GM19397 (cell line): ENCODE results near the gene C22orf15.

ENCODE experiments used
- ATAC-seq: cut with Tn5 transposase; IDR thresholded peaks from one replicate; pipeline ENCODE4 v1.9.1; 2021; ENCODE audit warnings: mild to moderate bottlenecking, moderate library complexity; ENCODE audit not compliant: unreplicated experiment

Gene C22orf15

DNA sequence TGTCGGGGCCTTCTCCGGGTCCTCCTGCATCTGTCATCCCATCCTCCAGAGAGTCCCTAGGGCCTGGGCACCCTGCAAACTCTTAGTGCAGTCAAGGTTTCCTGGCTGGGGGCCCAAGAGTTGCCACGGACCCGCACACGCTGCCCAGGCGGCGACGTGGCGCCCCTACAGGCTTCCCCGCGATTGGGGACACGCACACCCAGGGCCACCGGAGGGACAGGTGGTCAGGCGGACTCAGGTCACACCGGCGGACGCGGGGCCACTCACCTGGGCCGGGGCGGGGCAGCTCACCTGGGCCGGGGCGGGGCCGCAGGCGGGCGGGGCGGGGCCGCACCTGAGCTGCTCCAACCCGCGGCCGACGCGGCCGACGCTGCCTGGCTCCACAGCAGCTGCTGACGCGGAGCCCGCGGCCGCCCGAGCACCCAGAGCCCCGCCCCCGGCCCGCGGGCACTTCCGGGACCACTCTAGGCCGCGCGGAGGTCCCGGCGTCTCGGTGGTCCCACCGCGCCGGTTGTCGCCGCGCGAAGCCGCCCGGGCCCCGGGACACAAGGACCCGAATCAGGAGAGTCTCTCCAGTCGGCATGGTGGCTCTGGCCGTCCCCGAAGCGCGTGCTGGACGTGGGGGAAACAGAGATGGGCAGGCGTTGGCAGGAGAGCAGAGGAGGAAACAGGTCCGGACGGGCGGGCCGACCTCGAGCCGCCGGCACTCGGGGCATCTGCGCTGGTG, 11.9 kb upstream of the C22orf15 start, which contains the start of gene ZNF70:
TSS of gene ZNF70 (minus strand) at position 399 of the 727 bp plus-strand sequence. CDS start 5,972 bp downstream, outside the sequence.
- ATAC-seq = peak; percentile 77

DNA sequence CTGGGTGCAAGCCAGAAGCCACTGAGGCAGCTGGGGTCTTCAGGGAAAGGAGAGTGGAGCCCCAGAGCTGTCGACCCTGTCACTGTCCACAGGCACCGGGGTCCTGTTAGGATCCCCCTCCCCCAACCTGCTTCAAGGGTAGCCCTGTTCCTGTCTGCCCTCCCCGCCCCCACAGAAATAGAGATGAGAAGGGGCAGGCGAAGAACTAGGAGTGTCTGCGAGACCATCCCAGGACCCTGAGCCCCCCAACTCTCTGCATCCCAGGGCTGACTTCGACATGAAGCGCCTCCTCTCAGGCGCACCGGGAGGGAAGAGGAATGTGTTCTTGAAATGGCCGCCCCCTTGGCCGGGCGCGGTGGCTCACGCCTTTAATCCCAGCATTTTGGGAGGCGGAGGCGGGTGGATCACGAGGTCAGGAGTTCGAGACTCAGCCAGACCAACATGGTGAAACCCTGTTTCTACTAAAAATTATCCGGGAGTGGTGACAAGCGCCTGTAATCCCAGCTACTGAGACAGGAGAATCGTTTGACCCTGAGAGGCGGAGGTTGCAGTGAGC, 11.3 kb upstream of the C22orf15 start:
- peak; percentile 2 for ATAC-seq

DNA sequence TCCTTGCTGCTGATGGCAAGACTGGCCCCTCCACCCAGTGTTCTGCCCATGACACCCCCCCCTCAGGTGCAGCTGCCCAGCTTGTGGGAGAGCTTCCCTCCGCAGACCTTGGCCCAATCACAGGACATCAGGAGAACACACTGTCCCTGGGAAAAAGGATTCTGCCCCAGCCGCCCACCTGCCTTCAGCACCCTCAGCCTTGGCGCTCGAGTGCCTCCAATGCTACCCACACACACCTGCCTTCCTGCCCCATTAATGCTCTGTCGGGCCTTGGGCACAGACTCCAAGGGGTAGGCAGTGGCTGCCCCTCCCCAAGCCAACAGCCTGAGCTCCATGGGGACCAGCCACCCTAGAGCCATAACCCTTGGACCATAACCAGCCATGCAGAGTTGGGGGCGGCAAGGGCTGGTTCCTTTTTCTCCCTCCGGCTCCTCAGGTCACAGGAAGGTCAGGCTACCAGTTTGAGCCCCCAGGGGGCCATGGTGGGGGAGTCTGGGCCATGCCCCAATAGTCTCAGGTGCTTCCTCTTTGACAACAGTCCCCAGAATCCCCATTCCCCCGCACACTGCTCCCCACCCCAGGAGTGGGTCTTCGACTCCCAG, 10.6 kb upstream of the C22orf15 start:
- ATAC-seq = no peak

DNA sequence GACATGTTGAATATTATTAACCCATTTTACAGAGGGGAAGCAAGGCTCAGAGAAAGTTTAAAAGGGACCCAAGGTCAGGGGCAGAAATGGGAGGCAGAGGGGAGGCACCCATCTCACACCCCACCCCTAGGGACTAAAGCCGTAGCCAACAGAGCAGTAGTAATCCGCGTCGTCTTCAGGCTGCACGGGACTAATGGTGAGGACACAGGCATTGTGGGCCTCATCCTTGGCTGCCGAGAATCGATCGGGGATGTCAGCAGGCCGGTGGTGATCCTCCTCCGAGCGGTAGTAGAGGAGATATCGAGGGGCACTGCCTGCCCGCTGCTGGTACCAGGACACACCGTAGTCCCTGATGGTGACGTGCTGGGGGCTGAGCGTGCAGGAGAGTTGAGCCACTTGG, 10.0 kb upstream of the C22orf15 start:
- no peak for ATAC-seq

DNA sequence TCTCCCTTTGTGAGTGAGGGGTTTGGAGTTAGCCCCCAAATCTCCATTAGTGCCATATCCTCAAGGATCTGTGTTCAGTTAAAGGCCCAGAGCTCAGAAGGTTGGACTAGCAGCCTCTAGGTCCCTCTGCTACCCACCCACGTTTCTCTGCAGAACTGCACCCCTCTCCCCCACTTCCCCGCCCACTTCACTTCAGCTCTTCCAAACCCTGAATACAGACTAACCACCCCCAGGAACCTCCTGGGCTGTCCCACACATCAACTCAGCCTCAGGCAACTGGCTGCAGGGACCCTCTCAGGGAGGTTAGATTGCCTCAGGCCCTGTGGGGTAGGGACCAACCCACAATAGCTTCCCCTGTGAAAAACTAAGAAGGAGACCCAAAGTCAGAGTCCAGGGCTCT, 9.4 kb upstream of the C22orf15 start:
- ATAC-seq = no peak

DNA sequence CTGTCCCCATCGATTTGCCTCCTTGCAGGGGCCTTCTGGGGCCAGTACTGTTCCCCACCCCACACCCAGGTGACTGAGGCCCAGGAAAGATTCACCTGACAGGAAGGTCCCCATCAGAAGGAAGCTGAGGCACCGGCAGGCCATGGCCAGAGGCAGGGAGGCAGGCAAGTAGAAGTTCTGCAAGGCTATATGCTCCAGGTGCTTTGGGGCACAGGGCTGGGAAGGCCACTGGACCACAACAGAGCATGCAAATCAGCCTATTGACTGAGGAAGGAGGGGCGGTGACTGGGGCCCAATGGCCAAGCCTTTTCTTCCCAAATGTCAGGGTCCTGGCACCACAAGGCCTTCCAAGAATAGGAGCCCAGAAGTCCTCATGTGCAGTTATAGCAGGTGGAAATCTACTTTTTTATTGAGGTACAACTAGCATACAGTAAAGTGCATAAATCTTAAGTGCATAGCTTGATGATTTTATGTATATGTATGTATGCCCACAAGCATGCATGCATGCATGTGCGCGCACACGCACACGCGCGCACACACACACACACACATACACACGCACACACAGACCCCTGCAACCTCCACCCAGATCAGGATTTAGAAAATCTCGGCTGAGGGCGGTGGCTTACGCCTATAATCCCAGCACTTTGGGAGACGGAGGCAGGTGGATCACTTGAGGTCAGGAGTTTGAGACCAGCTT, 8.4 kb upstream of the C22orf15 start, which contains the start of gene VPREB3:
TSS of gene VPREB3 (minus strand) at position 206 of the 700 bp plus-strand sequence. CDS start at position 144, 62 bp downstream.
- no peak for ATAC-seq

DNA sequence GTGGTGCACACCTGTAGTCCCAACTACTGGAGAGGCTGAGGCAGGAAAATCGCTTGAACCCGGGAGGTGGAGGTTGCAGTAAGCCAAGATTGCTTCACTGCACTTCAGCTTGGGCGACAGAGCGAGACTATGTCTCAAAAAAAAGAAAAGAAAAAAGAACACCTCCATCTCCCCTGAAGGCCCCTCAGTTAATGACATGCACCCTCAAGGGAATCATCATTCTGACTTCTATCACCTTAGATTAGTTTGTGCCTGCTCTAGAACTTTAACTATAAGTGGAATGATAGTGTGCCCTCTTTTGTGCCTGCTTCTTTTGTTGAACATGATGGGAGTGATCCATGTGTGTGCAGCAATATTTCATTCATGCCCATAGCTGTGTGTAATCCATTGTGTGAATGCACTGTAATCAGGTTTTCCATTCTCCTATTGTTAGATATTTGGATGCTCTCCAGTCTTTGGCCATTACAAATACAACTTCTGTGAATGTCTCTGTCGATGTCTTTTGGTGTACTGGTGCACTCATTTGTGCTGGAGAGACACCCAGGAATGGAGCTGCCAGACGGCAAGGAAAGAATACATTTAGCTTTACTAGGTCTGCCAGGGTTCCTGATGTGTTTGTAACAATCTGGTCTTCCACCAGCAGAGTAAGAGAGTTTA, 7.7 kb upstream of the C22orf15 start:
- ATAC-seq = no peak

DNA sequence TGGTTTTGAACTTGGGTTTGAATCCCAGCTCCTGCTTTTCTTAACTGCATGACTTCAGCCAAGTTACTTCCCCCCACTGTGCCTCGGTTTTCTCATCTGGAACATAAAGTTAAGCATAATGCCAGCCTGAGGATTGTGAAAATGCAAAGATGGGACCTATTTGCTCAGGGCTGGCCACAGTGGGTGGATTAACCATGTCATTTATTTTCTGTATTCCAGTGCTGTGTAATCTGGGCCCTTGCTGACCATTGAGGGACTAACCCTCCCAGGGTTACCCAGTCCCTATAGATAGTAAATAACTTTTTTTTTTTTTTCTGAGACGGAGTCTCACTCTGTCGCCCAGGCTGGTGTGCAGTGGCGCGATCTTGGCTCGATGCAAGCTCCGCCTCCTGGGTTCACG, 7.1 kb upstream of the C22orf15 start:
- ATAC-seq = no peak

DNA sequence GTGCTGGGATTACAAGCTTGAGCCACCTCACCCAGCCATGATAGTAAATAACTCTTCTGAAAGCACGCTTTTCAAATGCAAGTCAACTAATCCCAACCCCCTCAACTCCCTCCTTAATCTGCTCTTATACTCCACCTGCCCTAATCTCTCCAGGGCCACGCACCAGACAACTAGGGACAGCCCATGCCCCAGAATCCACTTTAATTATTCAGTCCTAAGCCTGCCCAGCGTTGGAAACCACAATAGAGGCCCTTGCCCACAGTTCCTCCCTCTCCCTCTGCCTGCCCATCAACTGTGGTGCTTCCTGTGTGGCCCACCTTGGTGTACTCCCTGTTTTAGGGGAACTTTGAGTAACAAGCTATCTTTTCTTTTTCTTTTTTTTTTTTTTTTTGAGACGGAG, 5.9 kb upstream of the C22orf15 start:
- ATAC-seq = no peak

DNA sequence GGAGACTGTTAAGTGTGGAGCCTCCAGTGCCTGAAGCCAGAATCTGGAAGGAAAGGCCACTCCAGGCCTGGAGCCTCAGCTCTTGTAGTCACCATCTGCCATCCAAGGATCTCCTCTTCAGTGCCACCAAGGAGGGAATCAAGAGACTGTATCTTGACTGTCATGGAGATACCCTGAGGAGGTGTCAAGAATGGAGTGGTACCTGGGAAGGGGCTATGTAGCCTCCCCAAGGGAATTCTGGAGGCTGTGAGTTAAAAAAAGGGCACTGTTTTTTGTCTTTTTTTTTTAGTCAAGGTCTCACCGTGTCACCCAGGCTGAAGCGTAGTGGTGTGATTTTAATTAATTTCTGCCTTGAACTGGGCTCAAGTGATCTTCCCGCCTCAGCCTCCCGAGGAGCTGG, 3.2 kb upstream of the C22orf15 start:
- no peak for ATAC-seq

DNA sequence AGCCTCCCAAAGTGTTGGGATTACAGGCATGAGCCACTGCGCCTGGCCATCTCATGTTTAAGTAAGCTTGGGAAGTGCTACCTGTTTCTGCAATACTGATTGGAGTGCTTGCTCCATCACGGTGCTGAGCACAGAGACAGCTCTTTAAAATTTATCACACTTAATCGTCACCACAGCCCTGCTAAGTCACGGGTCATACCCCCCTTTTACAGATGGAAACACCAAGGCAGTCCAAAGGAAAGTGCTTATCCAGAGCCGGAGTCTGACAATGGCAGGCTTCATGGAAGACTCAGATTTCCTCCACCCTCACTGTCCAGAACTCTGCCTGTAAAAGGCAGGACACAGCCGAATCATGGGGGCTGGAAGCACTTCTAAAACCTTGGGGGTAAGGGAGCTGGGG, 2.7 kb upstream of the C22orf15 start:
- ATAC-seq = no peak

DNA sequence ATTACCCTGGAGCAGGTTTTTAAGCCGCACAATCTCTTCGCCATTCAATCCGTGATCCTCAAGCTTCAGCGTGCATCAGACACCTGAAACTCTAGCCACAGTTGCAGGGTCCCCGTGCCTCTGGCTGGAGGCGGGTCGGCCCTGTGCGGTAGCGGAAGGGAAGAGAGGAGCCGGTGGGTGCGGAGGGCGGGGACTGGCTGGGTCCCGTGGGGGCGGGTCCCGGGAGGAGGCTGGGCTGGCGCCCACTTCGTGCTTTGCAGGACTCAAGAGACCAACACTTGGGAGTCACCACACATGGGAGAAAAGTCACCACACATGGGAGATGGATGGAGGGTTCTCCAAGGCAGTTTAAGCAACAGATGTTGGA, 772 bp downstream of the C22orf15 start:
- ATAC-seq = no peak

DNA sequence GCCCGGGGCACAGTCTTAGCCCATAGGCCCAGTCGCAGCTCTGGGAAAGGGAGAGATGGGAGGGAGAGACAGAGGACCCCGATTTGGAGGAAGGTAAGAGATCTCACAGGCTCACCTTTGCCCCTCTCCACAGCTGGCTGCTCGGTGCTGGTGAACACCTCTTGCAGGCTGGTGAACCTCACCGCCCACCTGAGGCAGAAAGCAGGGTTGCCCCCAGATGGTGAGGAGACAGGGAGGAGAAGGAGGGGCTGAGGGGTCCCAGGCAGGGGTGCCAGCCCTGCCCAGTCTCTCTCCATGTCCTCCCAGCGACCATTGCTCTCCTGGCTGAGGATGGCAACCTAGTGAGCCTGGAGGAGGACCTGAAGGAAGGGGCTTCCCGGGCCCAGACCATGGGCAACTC, 1.2 kb downstream of the C22orf15 start:
- ATAC-seq = no peak

DNA sequence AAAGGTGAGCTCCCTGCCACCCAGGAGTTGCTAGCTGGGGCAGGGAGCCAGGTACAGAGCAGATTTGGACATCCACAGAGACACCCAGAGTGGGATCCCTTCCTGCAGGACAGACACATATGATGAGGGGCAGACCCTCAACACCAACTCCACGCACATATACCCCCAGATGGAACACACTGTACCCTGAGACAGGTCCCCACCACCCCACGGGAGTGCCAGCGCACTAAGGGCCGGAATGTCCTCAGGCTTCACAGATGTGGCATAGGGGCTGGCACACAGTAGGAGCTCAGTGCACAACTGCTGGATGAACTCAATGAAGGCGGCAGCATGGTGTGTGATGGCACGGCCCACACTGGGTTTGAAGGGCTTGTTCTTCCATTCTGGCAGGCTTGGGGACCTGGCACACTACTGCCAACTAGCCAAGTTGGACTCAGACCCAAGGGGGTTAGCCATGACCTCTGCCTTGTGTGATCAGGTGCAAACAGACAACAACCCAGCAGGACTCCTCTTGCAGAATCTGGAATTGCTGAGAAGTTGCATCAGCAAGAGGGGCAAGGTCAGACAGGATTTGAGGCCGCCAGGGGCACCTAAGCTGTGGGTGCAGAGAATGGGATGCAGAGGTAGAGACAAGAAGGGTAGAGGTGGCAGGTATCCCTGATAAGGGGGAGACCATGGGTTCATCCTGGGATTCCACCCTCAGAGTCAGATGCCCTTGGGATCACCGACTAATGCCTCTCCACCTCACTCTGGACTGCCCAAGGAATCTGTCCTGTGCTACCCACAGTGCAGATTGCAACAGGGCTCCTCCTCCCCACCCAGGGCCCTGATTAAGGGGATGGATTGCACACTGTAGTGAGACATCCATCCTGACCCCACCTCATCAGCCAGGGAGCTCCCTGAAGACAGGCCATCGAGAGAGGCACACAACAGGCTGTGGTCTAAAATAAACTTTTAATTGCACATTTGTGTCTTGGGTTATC, 2.4 kb downstream of the C22orf15 start:
- ATAC-seq = no peak

DNA sequence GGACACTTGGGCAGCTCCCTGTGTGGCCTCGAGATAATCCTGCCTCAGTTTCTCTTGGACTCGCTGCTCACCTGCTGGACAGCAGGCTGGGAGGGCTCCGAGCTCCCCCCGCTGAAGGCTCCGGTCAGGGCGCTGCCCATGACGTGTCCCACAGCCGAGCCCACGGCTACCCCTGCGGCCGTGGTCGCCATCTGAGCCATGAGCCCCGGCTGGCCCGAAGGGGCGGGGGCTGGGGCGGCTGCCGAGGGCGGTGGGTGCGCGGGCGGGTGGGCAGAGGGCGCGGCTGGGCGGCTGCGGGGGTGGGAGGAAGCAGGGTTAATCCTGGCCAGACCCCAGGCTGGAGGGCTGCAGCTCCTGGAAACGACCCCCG, 4.5 kb downstream of the C22orf15 start:
- no peak for ATAC-seq

DNA sequence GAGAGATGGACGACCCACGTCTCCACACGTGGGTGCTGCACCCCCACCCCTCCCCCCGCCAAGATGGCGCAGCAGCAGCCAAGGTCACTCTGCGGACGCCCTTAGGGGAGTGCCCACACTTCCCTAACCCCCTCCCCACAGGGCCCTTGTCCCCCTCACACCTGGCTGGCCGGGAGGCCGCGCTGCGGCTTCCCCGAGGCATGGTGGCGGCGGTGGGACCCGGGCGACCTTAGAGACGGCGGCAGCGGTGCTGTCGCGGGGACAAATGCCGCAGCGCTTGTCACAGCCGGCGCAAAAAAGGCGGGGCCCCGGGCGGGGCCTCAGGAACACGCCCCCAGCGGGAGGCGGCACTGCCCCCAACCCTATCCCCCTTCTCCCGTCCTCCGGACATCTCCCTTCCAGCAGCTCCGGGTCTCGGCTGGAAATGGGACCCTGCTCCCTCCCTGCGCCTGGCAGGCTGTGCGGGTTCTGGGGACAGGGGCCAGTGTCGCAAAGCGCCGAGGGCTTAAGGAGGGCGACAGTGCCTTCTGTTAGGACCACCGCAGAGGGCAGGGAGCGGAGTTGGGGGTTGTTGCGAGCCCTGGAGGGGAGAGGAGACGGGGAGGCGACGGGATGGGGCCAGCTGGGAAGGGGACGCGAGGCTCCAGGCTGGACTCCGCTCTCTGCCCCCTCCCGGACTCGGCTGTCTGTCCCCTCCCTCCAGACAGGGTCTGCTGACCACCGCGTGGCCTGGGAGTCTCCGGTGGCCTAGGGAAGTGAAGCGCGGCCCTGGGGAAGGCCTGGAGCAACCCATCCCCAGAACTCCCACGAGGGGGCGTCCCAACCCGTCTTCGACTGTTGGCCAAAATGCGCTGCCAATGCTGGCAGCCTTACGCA, 5.1 kb downstream of the C22orf15 start, which contains the start of gene CHCHD10:
TSS of gene CHCHD10 (minus strand) at position 300 of the 876 bp plus-strand sequence. CDS start at position 202, 98 bp downstream.
- peak; percentile 63 for ATAC-seq

DNA sequence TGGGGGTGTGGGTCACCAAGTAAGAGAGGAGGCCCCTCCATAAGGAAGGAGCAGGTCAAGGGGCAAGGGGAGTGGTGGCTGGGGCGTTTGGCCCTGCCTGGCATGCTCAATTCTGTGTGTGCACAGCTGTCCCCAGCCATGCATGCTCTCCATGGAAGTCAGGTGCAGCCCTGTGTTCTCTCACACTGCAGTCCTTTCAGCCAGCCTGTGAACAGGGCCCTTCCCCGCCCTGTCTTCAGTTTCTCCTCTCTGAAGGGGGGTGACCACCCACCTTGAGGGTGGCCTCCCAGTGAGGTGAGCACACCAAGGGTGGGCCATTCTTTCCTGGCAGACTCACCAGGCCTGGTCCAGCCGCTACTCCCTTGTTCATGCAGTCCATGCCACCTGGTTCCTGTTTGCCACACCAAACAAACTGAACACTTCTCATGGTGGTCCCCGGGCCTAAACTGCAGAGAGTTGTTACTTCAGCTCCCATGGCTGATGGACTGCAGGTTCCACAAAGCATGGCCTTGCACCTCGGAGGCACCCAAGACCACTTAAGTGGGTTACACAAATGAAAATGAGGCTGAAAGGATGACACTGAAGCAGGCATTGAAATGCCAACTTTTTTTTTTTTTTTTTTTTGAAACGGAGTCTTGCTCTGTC, 6.7 kb downstream of the C22orf15 start:
- ATAC-seq = no peak

DNA sequence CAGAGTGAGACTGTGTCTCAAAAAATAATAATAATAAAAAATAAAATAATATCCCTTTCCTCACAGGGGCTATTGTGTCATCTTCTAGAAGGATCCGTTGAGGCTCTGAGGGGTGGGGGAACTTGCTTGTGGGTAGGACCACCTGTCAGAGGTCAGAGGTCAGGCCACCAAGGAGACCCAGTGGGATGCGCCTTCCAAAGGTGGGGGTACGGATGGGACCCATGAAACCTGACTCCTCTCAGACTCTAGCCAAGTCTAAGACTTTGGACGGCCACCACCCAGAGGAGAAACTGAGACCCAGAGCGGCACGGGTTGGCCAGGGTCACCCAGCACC, 9.5 kb downstream of the C22orf15 start:
- no peak for ATAC-seq
